ENCODE results near the gene FGFR4.

FGFR4 gene

GRCh38 chr5:177142778-177143177, 56.1 kb downstream of the FGFR4 start:
- no peak overlapping the region for H3K4me3 ChIP-seq (ENCODE audit: low read length)
- TF ChIP-seq CTCF (conservative IDR thresholded peaks at IDR 0.05; ENCODE audit: low read depth, low read length), result no peak
- DNase-seq (ENCODE audit: low read depth), result no peak

DNA sequence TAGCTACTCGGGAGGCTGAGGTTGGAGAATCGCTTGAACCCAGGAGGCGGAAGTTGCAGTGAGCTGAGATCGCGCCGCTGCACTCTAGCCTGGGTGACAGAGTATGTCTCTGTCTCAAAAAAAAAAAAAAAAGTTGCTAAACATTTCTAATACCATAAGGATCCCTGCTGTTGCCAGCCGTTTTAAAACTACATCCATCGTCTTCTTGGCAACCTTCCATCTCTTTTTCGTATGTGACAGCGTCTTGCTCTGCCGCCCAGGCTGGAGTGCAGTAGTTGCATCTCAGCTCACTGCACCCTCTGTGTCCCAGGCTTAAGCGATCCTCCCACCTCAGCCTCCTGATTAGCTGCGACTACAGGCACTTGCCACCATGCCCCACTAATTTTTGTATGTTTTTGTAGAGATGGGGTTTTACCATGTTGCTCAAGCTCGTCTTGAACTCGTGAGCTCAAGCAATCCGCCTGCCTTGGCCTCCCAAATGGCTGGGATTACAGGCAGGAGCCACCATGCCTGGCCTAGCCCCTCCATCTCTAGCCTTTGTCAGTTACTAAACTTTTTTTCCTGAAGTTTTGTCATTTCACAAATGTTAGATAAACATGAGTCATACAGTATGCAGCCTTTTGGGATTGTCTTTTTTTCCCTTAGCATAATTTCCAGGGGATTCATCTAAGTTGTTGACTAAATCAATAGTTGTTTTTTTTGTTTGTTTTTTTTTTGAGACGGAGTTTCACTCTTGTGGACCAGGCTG, 60.4 kb downstream of the FGFR4 start:
- no peak for DNase-seq (ENCODE audit: low read depth)

More for the DNA sequence above, 60.4 kb downstream of the FGFR4 start:
- no peak for TF ChIP-seq CTCF (conservative IDR thresholded peaks at IDR 0.05; ENCODE audit: low read depth, low read length)
- H3K4me3 ChIP-seq (ENCODE audit: low read length), result no peak overlapping the region
